Stimulated activated CD4-positive, alpha-beta T cell treated with anti-CD3 and anti-CD28 coated beads, Interleukin-15, amount 100 ng/mL, for 24 hours (primary cell): Measurements from ENCODE around the gene TYMP.
A peak's percentile ranks its signal among the peaks of the same experiment; 100 is the strongest.
"Not testable (repeated sequence)": the region's sequence is repeated elsewhere in the genome, so short reads cannot be mapped to it uniquely, and the experiment has no call there.

Experiments
- DNase-seq: peaks from one replicate; pipeline ENCODE4 v3.0.0-alpha.2; 2020

The TYMP gene

DNA sequence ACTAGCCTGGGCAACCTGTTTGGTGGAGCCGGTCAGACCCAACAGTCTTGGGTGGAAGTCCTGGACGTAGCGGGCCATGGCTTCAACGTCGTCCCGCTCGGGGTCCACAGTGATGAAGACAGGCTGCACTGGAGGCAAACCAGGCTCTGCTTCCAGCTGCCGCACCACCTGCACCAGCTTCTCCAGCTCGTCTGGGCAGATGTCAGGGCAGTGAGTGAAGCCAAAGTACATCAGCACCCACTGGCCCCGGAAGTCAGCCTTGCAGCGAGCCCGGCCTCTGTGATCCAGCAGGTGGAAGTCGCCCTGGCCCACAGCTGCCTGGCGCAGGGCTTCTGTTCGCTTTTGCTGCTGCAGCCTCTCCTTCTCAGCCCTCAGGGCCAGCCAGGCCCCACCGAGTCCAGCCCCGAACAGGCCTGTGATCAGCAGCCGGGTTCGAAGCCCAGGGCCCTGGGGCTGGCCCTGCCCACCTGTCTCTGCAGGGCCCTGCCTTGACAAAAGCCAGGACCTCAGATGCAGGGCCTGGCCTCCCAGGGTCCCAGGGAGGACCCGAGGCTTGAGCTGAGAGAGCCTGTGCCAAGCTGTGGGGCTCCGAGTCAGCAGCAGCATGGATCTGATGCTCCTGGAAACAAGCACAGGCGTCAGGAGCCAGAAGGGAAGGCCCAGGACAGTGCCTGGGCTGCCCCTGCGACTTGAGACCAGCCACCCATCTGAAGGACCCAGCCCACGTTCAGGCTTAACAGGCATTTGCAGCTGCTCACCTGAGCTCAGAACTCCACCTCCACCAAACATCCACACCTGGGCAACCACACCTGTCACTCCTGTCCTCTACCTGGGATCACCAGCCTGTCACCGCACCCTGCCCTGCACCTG is 5.8 kb downstream of the TYMP start:
- DNase-seq, result no peak

DNA sequence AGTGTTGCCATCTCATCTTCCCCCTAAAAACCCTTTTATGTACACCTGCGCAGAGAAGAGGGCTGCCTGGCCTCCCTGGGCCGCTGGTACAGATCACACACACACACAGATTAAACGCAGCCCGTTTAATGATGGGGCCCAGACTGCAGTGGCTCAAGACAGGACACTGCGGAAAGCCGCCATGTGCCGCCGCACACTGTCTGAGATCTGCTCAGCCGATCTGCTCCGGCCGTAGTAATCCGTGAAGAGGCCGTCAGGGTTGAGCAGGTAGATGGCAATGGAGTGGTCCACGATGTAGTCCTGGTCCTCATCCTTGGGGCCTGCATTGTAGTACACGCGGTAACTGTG is 6.4 kb downstream of the TYMP start:
- DNase-seq, result no peak

DNA sequence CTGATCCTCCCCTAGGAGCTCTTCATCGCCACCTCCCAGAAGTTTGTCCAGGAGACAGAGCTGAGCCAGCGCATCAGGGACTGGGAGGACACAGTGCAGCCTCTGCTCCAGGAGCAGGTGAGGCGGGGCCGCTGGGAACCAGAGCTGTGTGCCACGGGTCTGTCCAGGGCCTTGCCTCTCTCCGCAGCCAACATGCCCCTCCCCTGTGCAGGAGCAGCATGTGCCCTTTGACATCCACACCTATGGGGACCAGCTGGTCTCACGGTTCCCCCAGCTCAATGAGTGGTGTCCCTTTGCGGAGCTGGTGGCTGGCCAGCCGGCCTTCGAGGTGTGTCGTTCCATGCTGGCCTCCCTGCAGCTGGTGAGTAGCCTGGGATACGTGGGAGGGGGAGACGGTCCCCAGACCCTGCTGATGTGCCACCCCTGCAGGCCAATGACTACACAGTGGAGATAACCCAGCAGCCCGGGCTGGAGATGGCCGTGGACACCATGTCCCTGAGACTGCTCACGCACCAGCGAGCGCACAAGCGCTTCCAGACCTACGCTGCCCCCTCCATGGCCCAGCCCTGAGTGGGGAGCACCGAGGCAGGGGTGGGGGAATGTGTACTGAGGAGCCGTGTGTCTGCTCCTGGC is 6.9 kb downstream of the TYMP start:
- DNase-seq, result no peak

DNA sequence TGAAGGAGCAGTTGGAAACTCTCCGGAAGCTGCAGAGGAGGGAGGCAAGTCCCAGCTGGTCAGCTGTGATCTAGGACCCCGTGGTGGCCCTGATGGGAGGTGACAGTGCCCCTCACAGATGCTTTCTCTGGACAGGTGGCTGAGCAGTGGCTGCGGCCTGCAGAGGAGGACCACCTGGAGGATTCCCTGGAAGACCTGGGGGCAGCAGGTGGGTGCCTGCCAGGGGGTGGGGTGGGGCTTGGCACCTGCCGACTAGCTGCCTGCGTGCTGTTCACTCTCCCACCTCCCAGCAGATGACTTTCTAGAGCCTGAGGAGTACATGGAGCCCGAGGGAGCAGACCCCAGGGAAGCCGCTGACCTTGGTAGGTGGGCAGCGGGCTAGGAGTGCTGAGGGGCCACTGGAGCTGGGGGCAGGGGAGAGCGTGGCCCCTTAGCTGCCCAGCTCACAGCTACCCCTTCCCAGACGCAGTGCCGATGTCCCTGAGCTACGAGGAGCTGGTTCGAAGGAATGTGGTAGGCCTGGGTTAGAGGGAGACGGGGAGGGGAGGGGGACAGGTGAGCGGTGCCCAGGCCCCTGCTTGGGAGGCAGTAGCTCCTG is 7.5 kb downstream of the TYMP start:
- no peak for DNase-seq

DNA sequence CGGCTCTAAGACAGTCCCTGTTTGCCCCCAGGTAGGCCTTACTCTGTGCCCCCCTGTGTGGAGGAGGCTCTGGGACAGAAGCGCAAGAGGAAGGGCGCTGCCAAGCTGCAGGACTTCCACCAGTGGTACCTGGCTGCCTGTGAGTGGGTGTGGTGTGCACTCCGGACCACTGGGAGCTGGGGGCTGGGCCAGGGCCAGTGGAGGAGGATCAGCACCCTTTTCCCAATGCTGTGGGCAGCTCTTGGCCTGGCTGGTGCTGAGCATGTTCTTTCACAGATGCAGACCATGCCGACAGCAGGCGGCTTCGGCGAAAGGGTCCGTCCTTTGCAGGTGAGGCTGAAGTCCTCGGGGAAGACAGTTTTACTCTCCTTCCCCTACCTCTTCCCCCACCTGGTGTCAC is 8.1 kb downstream of the TYMP start:
- no peak for DNase-seq

DNA sequence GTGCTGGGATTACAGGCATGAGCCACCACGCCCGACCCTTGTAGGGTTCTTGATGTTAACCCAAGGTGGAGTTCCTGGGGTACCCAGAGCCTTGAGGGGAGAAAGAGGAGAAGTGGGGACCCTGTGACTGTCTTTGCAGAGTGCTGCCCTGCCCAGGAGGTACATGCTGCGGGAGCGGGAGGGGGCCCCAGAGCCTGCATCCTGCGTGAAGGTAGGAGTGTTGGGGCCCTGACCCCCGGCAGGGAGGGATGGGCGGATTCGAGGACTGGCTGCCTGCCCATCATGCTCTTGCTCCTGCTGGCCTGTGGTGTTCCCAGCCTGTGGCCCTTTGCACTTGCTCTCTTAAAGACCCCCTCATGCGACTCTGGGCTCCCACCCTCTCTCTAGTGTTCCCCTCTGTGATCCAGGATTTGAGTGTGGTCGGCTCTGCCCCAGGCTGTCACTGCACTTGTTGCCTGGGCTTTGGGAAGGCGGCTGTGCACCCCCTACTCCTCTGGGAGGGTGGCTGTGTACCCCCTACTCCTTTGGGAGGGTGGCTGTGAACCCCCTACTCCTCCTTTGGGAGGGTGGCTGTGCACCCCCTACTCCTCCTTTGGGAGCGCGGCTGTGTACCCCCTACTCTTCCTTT is 8.9 kb downstream of the TYMP start:
- DNase-seq, result no peak

DNA sequence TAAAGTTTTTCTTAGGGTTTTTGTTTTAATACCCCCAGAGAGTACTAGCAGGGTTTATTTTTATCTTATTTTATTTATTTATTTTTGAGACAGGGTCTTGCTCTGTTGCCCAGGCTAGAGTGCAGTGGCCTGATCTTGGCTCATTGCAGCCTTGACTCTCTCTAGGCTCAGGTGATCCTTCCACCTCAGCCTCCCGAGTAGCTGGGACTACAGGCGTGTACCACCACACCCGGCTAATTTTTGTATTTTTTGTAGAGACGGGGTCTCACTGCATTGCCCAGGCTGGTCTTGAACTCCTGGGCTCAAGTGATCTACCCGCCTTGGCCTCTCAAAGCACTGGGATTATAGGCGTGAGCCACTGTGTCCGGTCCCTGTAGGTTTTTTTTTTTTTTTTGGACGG is 9.6 kb downstream of the TYMP start:
- not testable (repeated sequence) for DNase-seq

DNA sequence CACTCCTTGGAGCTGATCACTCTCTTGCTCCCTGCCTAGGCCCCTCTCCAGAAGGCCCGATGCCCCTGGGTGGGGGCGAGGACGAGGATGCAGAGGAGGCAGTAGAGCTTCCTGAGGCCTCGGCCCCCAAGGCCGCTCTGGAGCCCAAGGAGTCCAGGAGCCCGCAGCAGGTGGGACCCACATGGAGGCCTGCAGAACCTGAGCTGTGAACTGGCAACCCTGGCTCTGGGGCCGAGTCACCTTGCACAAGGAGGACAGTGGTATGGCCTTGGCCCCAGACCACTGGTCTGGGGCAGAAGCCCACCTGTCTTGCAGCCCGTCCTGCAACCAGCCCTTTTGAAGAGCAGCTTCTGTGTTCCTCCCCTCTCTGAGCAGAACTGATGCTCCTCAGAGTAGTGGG is 10.7 kb downstream of the TYMP start:
- DNase-seq, result no peak

DNA sequence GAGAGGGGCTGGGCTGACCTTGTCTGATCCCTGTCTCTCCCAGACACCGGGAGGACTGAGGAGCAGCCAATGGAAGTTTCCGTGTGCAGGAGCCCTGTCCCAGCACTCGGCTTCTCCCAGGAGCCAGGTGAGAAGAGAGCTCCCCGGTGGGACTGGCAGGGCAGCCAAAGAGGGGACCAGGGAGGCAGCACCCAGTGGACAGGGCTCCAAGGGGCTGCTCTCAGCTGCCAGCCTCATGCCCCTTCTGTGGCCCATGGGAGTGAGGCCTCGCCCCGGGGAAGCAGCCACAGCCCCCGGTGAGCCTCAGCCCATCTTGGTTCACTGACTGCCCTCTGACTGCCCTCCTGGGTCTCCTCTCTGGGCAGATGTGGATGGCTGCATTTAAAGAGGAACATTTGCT is 11.2 kb downstream of the TYMP start:
- DNase-seq, result no peak

DNA sequence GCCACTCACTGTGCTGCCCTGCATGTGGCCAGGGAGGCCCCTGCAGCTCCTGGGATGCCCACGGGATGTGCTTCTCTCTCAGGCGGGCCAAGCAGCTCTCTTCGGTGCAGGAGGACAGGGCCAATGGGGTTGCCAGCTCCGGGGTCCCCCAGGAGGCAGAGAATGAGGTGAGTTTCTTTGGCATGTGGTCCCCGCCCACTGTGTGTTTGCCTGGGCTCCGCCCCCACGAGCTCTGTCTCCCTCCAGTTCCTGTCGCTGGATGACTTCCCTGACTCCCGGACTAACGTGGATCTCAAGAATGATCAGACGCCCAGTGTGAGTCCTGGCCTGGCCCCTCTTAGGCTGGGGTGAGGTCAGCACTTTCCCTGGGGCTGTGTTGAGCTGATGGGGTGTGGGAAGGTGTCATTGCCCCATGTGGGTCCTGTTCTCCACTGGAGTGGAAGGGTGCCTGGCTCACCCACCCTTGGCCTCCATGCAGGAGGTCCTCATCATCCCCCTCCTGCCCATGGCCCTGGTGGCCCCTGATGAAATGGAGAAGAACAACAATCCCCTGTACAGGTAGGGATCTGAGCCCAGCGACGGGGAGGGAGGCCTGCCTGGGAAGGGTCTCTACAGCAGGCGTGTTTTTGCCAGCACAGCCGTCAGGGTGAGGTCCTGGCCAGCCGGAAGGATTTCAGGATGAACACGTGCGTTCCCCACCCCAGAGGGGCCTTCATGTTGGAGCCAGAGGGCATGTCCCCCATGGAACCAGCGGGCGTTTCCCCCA is 12.1 kb downstream of the TYMP start:
- DNase-seq, result no peak

DNA sequence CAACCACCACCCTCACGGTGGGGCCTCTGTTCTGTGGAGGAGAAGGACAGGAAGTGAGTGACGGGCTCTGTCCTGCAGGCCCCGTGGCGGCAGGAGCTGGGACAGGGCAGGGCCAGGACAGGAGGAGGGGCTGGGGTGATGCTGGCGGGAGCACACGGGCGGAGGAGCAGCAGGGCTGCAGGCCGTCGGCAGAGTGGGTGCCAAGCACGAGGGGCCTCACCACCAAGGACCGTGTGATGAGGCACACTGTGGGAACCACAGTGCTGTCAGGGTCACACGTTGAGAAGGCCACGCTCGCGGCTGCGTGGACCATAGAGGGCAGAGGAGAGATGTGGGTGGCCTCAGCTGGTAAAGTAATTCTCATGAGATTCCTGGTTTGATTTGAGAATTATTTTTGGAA is 12.9 kb downstream of the TYMP start:
- DNase-seq, result no peak

DNA sequence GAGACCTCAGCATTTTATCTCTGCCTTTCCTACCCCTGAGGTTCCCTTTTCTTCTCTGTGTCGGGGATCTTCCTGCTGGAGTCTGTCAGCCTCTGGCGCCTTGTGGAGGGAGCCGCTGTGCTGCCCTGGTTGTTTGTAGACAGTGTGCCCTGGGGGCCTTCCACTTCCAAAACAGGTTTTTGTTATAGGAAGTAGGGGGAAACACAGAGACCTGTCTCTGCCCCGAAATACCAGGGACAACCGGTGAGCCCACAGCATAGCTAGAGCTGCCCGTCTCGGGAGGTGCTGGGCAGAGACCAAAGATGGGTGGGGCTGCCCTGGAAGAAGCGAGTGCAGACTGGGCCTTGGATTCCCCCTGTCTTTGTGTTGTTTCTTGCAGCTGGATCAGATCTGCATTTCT is 13.7 kb downstream of the TYMP start:
- no peak for DNase-seq

DNA sequence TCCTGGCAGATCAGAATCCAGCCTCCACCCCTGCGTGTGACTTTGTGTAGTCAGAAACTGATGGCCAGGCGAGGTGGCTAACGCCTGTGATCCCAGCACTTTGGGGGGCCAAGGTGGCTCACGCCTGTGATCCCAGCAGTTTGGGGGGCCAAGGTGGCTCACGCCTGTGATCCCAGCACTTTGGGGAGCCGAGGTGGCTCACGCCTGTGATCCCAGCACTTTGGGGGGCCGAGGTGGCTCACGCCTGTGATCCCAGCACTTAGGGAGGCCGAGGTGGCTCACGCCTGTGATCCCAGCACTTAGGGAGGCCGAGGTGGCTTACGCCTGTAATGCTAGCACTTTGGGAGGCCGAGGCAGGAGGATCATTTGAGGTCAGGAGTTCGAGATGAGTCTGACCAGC is 16.6 kb downstream of the TYMP start:
- no peak for DNase-seq

DNA sequence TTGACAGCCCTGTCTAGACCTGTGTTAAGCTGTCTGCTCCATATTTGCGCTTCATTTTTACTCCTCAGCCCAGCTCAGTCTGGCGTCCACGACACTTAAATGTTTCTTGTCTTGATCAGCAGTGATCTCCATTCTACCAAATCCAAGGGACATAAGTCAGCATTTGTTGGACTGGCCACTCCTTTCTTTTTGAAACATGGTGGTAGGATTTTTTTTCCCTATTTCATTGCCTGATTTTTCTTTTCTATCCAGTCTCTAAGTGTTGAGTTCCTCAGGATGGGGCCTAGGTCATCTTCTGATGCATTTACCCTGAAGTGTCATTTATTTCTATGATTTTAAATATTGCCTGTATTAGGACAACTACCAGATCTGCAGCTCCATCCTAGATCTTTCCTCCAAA is 20.9 kb downstream of the TYMP start:
- no peak for DNase-seq

DNA sequence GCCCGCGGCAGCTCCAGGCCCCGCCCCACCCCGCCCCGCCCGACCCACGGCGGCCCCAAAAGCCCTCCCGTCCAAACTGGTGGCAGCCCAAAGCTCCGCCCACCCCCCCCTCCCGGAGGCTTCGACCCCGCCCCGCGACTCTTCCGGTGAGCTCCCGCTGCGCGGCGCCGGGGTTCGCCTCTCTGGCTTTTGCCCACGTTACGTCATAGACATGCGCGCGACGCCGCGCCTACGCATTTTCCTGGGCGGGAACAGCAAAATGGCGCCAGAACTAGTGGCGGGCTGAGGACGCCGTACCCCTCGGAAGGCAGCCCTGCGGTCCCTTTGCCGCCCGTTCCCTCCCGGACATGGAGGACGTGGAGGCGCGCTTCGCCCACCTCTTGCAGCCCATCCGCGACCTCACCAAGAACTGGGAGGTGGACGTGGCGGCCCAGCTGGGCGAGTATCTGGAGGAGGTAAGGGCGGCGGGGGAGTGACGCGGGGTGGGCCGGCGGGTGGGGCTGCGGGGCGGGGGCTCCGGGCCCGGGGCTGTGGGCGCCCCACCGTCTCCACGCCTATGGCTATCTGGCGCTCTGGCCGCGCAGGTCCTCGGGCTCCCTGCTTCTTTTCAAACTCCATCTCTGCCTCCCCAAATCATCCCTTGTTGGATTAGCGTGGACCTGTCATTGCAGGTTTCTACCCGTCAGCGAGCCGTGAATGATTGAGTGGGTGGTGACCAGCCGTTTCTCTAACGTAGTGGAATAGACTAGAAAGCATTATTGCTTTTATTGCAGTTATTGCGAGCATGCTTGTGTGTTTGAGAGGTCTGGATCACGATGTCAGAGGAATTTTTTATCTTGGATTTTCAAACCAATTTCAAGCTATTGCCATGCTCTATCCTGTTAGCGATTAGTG is 21.6 kb downstream of the TYMP start, which contains the start of gene NCAPH2:
Gene NCAPH2, plus strand, starts transcription at position 234 of the 894 bp plus-strand sequence. Its CDS starts 114 bp downstream, at position 348.
- DNase-seq, result peak; percentile 98

DNA sequence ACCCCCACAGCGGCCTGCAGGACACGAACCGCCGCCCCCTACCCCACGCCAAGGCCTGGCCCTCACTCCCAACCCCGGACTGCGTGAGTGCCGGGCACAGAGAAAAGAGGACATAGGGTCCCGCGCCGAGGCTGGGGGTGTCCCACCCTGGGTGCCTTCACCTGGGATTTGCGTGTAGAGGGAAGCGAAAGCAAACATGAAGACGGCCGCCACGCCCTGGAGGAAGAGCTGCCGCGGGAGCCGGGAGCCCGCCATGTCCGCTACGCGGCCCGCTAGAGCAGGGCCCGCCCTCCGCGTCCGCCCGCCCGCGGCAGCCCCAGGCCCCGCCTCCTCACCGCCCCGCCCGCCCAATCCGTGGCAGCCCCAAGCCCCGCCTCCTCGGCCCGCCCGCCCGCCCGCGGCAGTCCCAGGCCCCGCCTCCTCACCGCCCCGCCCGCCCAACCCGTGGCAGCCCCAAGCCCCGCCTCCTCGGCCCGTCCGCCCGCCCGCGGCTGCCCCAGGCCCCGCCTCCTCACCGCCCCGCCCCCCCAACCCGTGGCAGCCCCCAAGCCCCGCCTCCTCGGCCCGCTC is 22.3 kb downstream of the TYMP start, which contains the start of gene LMF2:
Gene LMF2, minus strand, starts transcription at position 282 of the 570 bp plus-strand sequence. Its CDS starts 27 bp downstream, at position 255.
- DNase-seq, result peak; percentile 94

DNA sequence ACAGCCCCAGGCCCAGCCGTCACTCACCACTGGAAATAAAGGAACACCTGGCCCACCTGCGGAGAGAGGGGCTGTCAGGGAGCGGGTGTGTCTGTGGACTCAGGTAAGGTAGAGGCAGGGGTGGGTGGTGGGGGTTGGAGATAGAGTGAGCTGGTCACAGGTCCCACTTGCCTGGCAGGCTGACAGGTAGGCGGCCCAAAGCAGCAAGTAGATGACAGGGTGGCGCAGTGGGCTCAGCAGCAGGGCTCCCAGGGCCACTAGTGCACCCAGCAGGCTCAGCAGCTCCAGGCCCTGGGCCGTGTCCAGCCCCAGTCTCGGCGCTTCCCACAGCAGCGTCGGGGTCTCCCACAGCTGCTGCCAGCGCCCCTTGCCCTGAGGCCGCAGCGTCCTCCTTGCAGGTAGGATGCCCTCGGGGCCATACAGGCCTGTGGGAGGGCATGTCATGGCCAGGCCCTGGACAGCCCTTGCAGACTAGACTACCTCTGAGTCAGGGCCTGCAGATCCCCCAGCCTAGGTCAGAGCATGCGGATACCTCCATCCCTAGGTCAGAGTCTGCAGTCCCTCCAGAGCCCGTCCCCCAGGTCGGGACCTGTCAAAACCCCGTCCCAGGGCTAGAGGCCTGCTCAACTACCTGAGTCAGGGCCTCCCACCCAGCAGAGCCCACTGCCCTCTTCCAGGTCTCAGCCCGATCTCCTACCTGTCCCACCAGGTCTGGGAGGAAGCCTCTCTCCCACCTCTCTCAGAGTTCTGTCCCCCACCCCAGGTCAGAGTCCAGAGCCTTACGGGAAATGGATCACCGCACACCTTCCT is 23.0 kb downstream of the TYMP start:
- DNase-seq, result no peak

DNA sequence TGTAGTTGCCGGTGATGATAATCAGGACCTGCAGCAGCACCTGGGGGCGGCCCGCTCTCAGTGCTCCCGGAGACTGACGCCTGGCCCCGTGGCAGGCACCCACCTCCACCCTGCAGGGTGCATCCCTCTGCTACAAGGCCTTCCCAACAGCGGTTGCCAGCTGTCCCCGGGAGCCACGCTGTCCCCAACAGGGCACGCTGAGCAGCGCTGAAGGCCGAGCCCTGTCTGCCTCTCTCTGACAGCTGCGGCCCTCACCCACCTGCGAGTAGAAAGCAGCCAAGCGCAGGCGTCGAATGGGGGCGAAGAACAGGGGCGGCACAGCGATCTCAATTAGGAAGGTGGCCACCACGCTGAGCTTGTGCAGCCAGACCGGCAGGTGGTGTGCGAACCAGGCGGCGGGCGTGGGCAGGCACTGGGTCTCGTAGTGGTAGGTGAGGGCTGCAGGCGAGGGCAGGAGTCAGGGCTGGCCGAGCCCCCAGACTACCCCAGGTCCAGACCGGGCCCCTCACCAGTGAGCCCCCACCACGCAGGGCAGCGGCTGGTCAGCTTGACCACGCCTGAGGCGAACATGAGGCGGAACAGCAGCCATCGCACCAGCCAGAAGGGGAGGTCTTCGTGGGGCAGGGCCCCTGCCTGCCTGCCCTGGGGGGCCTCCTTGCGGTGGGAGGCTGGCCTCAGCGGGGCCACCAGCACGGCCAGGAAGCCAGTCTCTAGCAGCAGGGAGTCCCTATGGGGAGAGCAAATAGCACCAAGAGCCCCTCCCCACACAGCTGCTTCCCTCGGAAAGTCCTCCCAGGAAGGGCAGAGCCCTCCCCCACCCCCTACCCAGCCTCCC is 23.8 kb downstream of the TYMP start:
- no peak for DNase-seq

DNA sequence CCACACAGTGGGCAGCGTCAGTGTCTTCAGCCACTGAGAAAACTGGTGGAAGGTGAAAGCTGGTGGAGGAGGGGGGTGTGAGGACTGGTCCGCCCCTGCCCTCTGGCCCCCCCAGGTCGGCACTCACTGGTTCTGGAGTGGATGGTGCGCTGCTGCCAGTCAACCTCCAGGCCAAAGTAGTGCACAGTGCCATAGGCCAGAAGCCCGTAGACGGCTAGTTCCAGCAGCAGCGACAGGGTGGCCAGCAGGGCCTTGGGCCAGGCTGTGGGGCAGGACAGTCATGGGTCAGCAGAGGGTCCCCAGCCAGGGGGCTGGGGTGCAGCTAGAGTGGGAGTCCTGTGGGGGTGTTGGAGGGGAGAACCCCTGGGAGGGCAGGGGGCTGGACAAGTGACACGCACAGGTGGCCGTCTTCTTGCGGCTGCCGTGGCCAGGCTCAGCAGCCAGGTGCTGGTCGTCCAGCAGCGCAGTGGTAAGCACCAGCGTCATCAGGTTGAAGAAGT is 24.5 kb downstream of the TYMP start:
- no peak for DNase-seq
